Kasumi-1 (cell line): ENCODE data around the gene ITPR3.
"Not testable (repeated sequence)": the region's sequence is repeated elsewhere in the genome, so short reads cannot be mapped to it uniquely, and the experiment has no call there.

Source experiments
- DNase-seq, 2 experiments: peaks; one replicate each; lab custom pipeline; 2025; lab: John Stamatoyannopoulos, UW

The ITPR3 gene

DNA sequence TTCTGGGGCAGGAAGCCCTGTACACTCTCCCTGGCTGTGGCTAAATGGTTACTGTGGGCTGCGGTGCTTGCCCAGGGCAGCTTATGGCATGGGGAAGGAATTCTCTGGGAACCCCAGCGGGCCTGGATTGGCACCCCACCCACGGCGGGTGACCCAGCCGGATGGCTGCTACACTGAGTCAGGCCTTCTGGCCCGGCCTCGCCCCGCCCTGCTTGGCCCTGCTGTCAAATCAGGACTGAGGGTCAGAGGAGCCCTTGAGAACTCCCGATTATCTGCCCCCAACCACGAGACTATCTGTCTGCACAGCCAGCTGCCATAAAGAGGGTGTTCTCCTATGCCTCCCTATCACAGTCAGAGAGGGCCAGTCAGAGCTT, 7.3 kb upstream of the ITPR3 start:
- DNase-seq: no peak

DNA sequence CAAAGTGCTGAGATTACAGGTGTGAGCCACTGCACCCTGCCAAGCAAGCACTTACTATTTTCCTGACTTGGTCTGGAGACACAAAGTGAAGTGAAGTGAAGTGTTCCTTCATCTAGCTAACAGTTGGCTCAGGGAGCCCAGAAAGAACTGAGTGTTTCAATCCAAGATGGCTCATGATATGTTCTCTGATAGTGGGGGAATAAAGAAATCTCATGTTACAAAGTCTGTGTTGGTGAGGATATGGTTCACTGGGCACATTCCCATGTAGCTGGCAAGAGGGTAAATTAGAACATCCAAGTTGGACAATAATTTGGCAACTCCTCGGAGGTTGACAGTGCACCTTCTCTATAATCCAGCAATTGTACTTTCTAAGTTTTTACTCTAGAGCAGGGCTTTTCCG, 5.0 kb upstream of the ITPR3 start:
- DNase-seq: no peak

DNA sequence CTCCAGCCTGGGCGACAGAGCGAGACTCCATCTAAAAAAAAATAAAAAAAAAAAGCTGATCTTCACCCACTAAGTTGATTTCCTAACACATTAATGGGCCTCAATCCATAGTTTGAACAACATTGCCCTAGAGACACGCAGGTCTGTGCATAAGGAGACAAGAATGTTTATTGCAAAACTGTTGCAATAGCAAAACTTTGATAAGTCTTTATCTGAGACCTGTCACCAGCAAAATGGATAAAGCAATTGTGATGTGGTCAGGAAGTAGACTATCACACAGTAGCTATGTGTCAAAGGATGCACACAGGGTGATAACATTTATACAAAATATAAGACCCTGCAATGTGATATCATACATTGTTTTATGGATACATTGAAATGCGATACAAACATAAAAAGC, 4.2 kb upstream of the ITPR3 start:
- DNase-seq: no peak

DNA sequence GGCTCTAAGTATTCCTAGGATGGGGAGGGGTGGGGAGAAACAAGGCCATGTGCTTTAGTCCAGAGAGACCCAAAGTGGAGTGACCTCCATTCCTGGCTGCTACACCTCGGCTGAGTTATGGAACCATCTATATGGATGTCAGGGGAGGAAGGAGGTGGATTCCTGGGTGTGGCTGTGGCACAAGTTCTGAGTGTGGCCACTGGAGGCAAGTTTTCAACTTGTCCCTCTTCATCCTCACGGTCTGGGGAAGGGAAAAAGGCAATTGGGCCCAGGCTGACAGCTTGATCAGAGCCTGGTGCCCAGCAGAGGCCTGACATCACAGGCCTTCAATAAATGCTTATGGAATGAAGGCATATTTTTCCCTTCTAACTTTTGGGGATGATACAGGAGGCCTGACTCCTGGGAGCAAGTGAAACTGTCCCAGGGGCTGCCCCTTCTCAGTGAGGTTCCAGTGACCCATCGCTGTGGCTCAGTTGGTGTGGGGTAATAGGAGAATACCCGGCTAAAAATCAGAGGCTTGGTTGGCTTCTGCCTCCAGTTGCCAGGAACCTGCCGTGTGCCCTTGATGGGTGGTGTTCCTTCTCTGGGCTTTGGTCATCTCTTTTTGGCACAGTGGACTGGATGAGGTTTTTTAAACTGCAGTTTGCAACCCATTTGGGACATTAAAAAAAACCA, 1.8 kb upstream of the ITPR3 start:
- DNase-seq: no peak

DNA sequence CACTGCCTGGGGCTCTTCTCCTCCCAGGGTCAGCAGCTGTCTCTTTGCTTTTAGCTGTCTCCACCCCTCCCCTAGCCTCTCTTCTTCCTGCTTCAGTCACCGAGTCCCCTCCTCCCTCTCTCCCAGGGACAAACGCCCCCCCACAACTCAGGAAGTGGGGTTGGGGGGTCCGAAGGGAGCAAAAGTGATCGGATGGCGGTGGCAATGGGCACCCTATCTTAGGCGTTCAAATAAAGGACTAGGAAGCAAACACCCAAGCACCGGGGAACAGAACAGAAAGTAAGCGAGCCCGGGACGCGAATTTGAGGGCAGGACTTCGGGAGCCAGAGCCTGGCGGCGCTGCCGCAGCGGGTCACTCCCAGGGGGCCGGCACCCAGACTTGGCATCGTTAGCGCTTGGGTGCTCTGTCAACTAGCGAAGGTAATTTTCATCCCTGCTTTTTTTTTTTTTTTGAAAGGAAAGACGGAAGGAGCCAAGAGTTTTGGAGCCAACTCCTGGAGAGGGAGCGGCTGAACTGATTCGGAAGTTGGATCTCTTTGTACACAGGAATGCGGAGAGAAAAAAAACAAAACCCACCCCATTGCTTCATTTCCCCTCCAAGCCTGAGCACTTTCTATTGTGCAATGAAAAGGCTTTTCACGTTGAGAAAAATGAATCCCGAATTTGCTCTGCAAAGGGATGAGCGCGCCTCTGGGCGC, 815 bp upstream of the ITPR3 start:
- DNase-seq: peak; percentile 17 to 19

DNA sequence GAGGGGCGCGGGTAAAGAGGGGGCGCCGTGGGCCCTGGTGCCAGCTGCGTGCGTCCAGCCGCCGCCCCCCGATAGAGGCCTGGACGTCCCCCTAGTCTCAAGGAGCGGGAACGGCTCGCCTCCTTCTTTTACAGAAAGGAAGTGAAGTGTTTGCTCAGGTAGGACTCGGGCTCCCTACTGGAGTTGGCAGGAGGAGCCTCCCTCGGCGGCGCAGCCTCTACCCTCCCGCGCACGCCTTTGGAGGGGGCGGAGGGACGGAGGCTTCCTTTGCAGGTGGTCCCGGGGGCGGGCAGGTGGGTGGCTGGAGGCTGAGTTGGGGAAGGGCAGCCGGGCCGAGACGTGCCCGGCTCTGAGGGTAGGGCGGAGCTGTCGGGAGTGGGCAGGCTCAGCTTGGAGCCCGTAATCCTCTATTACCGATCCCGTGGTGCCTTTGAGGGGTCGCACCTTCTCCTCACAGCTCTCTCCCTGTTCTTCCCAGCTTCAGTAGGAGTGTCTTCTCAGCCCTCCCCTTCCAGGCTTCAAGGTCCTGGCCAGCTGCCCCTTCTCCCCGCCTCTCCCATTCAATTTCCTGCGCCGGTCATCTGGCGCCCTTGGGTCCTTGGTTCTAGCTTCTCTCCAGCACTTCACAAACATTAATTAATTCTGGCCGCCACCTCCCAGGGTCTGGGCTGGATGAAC, 728 bp downstream of the ITPR3 start:
- DNase-seq: no peak

DNA sequence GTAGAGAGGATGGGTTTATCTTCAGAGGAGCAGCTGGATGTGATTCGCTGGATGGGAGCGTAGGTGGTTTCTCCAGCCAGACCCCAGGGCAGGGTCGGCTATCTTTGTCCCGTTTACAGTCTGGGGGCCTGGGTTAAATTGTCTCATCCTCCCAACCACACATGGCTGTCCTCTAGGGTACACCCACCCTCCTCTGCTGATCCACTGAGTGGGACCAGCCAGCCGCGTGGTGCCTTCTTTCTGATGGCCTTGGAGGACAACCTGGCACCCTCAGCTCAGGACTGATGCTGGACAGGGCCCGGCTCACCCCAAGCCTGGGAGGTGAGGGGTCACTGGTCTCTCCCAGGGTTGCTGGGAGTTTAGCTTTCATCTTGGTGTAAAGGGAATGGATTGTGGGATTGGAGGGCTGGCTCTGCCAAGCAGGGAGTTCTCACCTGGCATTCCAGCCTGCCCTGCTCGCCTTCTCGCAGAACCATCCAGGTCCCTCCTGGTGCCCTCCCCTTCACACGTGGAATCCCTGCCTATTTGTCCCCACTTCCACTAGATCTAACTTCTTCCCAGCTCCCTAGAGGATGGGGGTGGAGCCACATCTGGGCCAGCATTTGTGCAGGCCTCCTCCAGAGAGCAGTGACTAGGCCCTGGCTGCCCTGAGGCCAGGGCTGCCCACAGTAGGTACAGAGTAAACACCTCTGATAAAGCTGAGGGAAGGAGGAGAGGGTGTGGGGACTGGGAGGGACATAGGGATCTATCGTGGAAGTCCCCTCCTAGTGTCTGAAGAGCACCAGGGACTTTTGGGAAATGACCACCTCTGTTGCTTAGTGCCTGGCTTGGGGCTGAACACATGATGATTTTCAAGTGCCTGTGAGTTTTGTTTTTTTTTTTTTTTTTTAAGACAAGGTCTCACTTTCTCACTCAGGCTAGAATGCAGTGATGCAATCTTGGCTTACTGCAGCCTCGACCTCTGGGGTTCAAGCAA, 1.6 kb downstream of the ITPR3 start:
- no peak for DNase-seq

DNA sequence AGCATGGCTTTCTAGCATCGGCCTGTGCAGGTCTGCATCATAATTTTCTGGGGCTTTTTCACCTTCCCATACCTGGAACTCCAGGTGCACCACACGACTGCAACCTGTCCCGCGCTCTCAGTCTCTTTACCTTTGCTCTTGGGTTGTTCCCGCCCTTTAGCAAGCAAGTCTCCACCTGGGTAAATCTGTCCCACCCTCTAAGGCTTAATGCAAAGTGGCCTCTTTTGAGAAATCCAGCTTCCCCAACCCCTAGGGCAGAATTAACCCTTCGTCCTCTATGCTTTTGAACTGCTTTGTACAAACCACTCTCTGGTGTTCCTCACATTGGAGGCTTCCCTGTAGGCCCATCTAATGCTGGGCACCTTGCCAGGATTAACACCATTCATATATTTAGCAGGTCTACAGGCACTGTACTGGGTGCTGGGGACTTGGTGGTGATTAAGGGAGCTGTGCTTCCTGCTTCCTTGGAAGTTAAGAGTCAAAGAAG, 2.8 kb downstream of the ITPR3 start:
- no peak for DNase-seq

DNA sequence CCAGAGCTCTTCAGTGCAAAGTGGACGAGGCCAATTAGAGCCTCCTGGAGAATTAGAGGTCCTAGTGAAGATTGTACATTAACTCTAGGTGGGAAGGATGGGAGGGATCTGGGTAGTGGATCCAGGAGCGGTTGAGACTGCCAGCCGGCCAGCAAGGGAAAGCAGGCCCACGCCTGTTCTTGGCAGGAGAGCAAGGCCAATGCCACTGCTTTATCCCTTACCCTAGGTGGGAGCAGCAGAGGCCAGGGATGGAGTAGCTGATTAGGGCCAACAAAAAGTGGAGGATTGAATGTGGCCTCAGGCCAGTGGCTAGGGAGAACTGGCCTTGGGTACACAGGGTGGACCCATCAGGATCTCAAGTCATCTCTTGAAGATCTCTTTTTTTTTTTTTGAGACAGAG, 3.7 kb downstream of the ITPR3 start:
- no peak for DNase-seq

DNA sequence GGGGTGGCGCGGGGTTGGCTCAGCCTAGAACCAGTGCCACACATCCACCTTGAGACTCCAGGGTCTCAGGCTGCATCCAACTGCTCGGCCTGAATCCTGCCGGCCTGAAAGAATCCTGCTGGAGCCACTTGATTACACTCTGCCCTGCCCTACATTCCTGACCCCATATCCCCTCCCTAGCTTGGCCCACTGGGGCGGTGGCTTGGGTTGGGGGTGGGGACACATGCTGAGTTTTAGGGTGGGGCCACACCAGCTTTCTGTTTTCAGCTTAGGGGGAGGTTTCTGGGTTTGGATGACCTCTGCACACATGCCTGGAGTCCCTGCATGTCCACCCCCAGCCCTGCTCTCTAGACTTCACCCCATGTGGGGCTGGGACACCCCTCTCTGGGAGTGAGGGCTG, 6.8 kb downstream of the ITPR3 start:
- DNase-seq: no peak

DNA sequence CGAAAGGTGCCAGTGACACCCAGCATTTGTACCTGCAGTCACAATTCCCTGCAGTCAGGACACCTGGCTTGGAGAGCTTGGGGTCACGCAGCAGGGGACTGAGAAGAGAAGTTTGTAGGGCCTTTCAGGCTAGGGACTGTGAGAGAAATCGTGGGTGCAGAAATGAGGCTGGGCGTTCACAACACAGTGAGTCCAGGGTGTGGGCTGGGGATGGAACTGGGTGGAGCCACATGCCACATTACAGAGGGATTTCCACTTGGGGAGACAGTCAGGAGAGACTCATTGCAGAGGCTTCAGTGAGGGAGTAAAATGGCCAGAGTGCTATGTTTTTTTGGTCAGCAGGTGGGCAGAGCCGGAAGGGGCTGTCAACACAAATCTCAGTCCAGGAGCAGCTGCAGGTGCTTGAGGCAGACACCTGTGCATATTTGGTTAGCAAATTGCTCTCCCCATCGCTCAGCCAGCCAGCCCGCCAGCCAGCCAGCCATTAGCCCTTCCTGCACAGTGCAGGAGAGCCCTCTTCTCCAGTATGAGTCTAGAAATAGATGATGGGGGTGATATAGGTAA, 7.4 kb downstream of the ITPR3 start:
- no peak for DNase-seq

DNA sequence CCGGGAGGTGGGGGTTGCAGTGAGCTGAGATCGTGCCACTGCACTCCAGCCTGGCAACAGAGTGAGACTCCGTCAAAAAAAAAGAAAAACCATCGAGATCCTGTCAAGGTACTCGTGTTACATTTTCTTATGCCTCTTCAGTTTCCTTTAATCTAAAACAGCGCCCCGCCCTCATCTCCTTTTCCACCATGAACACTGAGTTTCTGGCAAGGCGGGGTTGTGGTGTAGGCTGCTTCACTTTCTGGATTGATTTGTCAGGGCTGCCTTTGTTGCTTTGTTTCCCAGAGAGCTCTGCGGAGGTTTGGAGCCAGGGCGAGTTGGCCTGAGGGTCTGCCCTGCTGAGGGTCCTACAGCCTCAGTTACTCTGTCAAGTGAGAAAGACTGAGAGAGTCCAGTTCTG, 8.9 kb downstream of the ITPR3 start:
- DNase-seq: no peak

DNA sequence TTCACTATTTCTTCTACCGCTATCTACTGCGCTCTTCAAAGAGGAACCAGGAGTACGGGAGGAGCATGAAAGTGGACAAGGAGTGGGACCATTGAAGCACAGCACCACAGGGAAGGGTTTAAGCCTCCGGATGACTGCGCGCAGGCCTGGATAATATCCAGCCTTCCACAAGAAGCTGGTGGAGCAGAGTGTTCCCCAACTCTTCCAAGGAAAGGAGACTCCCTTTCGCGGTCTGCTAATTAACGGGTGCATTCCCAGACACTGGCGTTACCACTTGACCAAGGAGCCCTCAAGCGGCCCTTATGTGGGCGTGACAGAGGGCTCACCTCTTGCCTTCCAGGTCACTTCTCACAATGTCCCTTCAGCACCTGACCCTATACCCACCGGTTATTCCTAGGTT, 10.4 kb downstream of the ITPR3 start:
- DNase-seq: not testable (repeated sequence)

DNA sequence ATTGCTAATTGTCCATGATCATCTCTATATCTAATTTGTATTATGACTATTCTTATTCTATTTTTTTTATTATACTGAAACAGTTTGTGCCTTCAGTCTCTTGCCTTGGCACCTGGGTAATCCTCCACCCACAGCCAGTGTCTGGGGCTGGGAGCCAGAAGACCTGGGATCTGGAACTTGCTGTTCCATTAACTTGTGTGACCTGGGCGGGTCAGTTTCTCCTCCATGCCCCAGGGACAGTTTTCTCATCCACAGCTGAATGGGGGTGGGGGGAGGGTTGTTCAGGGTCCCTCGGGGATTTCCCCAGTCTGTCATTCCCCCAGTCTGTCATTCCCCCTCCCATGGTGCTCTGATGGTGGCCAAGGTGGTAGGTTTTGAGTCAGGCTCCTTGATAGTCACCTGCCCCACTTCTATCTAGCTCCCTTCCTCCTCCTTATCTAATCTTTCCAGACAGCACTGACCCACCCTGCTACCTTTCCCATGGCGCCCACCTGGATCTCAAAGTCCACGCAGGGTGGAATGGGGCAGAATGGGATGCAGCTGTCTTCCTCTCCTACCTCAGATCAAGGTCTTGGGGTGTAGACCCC, 10.9 kb downstream of the ITPR3 start:
- no peak for DNase-seq

DNA sequence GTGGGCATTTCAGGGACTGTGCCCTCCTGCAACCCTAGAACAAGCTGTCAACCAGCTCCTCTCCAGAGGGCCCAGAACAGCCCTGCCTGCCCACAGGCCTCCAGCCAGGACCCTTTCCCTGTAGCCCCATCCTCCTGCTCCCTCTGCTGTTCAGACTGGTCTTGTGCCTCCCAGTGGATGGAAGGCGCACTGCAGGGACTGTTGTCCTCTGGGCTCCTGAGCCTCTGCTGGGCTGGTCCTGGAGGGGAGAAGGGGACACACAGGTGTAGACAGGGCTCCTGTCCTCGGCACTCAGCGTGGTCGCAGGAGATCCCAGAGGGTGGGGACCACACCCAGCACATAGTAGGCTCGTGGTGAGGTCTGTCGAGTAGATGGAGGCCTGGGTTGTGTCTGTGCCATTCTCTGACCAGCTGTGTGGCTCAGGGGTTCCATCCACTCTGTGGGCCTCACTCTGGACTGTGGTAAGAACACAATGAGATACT, 11.5 kb downstream of the ITPR3 start:
- peak; percentile 23 to 50 for DNase-seq

DNA sequence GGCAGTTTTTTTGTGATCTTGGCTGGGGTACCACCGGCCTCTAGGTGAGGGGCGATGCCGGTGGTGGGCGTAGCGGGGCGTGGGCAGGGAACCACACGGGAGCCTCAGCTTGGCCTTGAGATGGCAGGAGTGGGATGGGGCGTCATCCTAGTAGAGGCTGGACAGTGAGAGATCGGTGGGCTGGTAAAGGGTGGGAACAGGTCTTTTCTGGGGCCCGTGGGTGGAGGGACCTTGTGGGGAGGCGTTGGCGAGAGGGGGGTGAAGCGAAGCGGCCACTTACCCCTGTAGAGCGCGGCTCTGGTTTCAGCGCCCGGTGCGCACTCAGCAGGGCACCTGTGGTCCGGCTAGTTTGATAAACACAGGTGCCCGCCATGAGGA, 12.0 kb downstream of the ITPR3 start:
- DNase-seq: no peak

DNA sequence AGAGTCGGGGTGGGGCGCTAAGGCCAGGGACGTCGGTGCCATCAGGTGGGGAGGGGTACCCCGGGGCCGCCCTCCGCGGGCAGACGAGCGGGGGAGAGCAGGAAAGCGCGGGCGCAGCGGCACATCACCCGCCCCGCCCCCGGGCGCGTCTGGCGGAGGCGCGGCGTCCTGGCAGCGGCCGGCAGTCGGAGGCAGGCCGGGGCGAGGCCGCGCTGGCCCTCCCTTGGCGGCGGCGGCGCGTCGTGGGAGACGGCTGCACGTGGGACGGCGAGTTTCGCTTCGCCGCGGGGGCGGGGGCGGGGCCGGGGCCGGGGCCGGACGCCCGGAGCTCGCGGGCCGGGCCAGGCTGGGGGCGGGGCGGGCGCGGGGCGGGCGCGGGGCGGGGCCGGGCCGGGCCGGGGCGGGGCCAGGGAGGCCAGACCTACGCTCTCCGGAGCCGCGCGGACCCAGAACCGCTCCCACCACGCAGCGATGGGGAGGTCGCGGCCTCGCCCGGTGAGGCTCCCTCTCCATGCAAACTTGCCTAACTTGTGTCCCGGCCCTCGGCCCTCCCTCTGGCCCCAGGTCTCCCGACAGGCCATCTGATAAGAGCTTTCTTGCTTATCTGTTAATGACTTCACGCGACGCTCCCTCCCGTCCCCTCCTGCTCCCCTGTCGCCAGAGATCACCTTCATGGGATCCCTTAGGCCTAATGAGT, 12.5 kb downstream of the ITPR3 start:
- peak in 1 of 2 experiments; percentile 22 for DNase-seq

DNA sequence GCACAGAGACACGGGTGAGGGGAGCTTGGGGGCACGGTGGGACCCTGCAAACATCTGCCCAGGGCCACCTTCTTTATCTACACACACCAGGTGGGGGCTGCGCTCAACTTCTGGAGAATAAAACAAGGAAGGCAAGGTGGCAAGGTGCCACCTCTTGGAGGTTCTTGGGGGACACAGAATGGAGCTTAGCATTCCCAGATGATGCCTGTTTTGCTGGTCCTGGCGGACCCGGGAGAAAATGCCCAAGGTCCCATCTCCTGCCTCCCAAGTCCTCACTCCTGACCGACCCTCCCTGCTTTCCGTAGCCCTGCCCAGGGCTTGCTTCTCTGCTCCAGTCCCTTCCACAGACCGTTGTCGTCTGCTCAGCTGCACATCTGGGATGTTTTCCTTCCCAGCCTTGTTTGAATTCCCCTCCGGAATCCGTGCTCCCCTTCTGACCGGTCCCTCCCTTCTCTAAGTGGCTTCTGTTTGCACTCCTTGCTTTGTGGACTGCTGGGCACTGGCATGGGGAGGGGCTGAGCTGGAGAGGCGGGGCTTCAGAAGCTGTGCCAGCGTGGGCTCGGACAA, 13.1 kb downstream of the ITPR3 start:
- no peak for DNase-seq

DNA sequence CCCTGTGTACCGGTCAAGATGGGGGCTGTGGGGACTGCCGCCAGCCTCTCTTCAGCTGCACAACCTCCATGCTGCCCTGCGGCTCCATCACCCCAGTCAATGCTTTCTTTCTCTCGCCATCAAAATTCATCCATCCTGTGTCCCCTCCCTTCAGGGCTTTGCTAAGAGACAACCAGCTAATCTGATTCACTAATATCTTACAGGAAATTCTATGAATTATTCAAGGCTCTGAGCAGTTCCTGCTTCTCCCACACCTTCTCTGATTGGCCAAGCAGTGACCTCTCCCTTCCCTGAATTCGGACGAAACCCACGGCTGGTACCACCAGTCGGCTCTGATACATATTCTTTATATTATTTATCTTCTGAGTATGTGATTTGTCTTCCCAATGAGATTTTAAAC, 13.8 kb downstream of the ITPR3 start:
- no peak for DNase-seq

DNA sequence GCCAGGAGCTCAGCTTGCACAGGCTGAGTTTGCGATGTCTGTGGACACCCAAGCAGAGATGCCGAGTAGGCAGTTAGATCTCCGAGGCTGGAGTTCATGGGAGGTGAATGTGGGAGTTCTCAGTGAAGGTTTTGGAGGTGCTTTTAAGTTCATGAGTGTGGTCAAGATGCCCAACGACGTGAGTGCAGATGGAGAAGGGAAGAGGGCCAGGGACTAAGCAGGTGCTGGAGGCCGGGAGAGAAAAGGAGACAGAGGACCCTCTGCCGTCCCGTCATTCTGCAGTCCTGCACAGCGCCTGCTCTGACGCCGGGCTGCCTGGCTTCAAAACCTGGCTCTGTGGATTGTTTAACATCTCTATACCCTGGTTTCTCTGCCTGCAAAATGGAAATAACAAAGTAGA, 15.5 kb downstream of the ITPR3 start:
- DNase-seq: no peak
